Psoas muscle (tissue), 8 donors: ENCODE data around the gene LRP1B. TPM values are rescaled to one million over a fixed set of nuclear protein-coding genes. Genes with fewer than 3 reads are reported as not detected.

Experiments
- ATAC-seq, 4 donors: fragments of 200-7000 bp; cut with Tn5 transposase; one replicate each; pipeline ENCODE4 v1.9.1; 2020; ENCODE audit warnings: moderate library complexity in 3 of 4, mild to moderate bottlenecking in 2 of 4
- DNase-seq, 2 donors: peaks; one replicate each; pipeline ENCODE4 v3.0.0-alpha.2; 2020
- H3K27ac ChIP-seq: fragments of 200-600 bp; one replicate; pipeline ENCODE4 v1.8.0; 2022
- H3K27me3 ChIP-seq, 3 donors: fragments of 200-600 bp in 1 of 3; one replicate each; pipeline versions ENCODE4 v1.6.1 to v1.8.0; 2013 to 2022; ENCODE audit warnings: low read length in 2 of 3, mild to moderate bottlenecking in 2 of 3, moderate library complexity in 1 of 3; ENCODE audit not compliant: insufficient read depth in 3 of 3
- H3K36me3 ChIP-seq, 2 donors: fragments of 200-600 bp in 1 of 2; one replicate each; pipeline versions ENCODE4 v1.6.1 to v1.8.0; 2013 to 2022; ENCODE audit warnings: low read depth in 1 of 2, mild to moderate bottlenecking in 1 of 2, moderate library complexity in 1 of 2; ENCODE audit not compliant: insufficient read depth in 1 of 2
- H3K4me1 ChIP-seq: fragments of 200-600 bp; one replicate; pipeline ENCODE4 v1.8.0; 2022
- H3K4me3 ChIP-seq: fragments of 200-600 bp; one replicate; pipeline ENCODE4 v1.8.0; 2022; ENCODE audit warnings: mild to moderate bottlenecking
- H3K9me3 ChIP-seq: fragments of 200-600 bp; one replicate; pipeline ENCODE4 v1.8.0; 2022
- WGBS, 3 donors: extraction: QIAGEN DNeasy Blood & Tissue Kit; methylation state at CpG; one replicate each; pipeline versions ENCODE4 v1.1.6 to v1.1.7; 2013; 5-methylcytosine and 5-hydroxymethylcytosine counted together
- intact Hi-C, 2 donors: fragments of 100-400 bp; cut with DNase I; formaldehyde crosslinking; loops; one replicate each; pipeline versions ENCODE4 v1.11.0 to v1.14.2; 2022
- polyA plus RNA-seq, 3 donors: library from polyadenylated mRNA; stranded (reverse); fragments of 200-250 nt; gene quantifications; one replicate each; pipeline ENCODE4 v1.2.3, GENCODE V29; 2013
- total RNA-seq, 4 donors: library from RNA; stranded (reverse); fragmentation: NEBNext Ultra II Directional in 2 of 4; extraction: Animal tissue kit (Norgen Biotek cat#: 25700) in 2 of 4; gene quantifications; one replicate each; pipeline versions ENCODE4 v1.2.1 to v1.2.4, GENCODE V29; 2021 to 2023
- TF ChIP-seq, protein P1 (sequence below): fragments of 200-600 bp; IDR thresholded peaks from one replicate; pipeline ENCODE4 v1.8.0; 2022; ENCODE audit warnings: antibody characterized with exemption
- donor health status: healthy with polysubstance abuse.
- donor health status: DM: no; HTN: no; CAD: no; lungs with moderate emphysema.
- donor health status: Bipolar disorder and iron deficiency.
- donor health status: healthy.
- donor health status: DM: yes; HTN: yes; CAD: no.
- donor health status: DM: no; HTN: no; CAD: no.
- donor health status: DM: no; HTN: no; CAD: no.
- donor health status: DM: yes; HTN: yes; CAD: no.

Gene LRP1B
- total and polyA plus RNA-seq, 7 donors, result 0.33 to 3.3 (median 0.95) TPM

DNA sequence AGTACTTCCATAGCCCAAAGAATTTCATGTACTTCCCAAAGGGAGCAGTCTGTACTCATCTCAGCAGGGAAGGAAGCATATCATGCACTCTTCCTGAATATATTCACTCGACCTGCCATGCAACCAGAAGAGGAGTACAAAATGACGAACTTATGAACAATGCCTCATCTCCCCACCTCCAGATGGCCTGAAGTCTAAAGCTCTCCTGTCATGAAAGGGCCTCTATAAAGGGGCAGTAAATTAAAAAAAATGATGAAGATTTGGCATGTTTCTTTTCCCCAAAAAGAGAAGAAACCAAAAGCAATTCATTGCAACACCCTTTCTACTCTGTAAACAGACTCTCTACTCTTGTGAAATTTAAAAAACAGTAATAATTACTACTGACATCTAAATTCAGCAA, 1601.1 kb downstream of the LRP1B start:
- Histone ChIP-seq H3K27me3 (no peaks in the 10 kb centered on the region), H3K4me1 (no peaks in the 10 kb centered on the region), H3K27ac (no peak overlapping the region), H3K36me3 (no peaks in the 10 kb centered on the region), H3K9me3 (no peaks in the 10 kb centered on the region), H3K4me3 (no peak overlapping the region)
- TF ChIP-seq, protein P1, sequence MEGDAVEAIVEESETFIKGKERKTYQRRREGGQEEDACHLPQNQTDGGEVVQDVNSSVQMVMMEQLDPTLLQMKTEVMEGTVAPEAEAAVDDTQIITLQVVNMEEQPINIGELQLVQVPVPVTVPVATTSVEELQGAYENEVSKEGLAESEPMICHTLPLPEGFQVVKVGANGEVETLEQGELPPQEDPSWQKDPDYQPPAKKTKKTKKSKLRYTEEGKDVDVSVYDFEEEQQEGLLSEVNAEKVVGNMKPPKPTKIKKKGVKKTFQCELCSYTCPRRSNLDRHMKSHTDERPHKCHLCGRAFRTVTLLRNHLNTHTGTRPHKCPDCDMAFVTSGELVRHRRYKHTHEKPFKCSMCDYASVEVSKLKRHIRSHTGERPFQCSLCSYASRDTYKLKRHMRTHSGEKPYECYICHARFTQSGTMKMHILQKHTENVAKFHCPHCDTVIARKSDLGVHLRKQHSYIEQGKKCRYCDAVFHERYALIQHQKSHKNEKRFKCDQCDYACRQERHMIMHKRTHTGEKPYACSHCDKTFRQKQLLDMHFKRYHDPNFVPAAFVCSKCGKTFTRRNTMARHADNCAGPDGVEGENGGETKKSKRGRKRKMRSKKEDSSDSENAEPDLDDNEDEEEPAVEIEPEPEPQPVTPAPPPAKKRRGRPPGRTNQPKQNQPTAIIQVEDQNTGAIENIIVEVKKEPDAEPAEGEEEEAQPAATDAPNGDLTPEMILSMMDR, result no peak
- 53 to 64% (median 55%) methylated on average over 2 of the region's 2 CpGs for WGBS, 3 donors
- no peak for ATAC-seq
- intact Hi-C loops, result no loop called here
- no peak for DNase-seq

DNA sequence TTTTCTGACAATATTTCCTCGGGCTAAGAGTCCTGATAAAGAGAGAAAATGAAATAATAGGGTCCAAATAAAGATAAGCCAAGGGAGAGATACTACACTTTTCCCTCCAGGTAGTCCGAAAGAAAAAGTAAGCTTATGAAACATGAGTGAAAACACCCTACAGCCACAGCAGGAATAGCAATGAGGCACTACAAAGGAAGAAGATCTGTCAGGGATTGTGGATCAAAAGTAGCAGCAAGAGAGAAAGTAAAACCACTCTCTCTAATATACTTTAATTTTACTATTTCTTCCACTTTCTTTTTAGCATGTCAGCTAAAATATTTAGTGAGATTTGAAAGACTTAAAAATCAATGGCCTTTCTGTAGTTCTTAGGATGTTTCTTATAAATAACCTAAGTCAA, 1601.8 kb downstream of the LRP1B start:
- ATAC-seq, result no peak

DNA sequence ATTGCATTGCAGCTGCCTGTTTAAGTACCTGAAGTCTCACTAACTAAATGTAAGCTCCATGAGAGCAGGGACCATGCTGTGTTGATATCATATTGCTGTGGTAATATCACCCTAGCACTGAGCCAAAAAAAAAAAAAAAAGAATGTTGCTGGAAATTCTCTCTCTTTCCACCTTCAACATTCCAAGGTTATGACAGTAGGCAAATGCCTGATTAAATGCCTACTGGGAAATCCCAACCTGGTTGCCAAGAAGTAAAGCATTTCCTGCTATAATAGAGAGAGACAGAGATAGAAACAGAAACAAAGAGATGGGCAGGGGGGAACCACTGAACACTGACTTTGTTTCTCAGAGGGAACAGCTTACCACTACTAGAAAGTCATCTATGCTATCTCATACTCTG, 1604.2 kb downstream of the LRP1B start:
- Histone ChIP-seq H3K4me1 (no peaks in the 10 kb centered on the region), H3K27ac (no peak overlapping the region), H3K36me3 (no peaks in the 10 kb centered on the region), H3K9me3 (no peaks in the 10 kb centered on the region), H3K27me3 (no peaks in the 10 kb centered on the region), H3K4me3 (no peak overlapping the region)
- DNase-seq (no peak), ATAC-seq (no peak)
- intact Hi-C loops, result no loop called here
- TF ChIP-seq, protein P1, result no peak

More for the DNA sequence above, 1601.8 kb downstream of the LRP1B start:
- no peak overlapping the region for H3K27ac ChIP-seq
- H3K4me3 ChIP-seq, result no peak overlapping the region
- no peaks in the 10 kb centered on the region for H3K27me3 ChIP-seq
- WGBS, 3 donors, result 71 to 88% (median 80%) methylated on average over 2 of the region's 2 CpGs
- TF ChIP-seq, protein P1, result no peak
- H3K4me1 ChIP-seq, result no peaks in the 10 kb centered on the region
- H3K36me3 ChIP-seq, result no peaks in the 10 kb centered on the region
- DNase-seq, result no peak
- intact Hi-C loops, result no loop called here
- no peaks in the 10 kb centered on the region for H3K9me3 ChIP-seq

DNA sequence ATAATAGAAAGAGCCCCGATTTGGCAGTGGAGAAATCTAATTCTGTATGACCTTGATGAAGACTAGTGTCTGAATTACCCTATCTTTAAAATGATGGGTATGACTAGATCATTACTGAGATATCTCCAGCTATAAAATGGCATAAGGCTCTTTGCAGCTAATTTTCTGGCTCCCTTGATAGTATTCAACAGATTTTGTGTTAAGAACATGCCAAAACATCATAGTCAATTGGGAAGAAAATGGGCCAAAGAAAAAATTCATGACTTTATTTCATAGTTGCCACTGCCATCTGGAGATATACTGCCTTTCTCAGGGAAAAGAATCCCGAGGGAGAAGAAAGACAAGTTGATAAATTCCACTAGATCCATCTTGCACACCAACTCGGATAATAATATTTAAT, 1618.7 kb downstream of the LRP1B start:
- Histone ChIP-seq H3K27me3 (no peaks in the 10 kb centered on the region), H3K36me3 (no peaks in the 10 kb centered on the region), H3K9me3 (no peaks in the 10 kb centered on the region), H3K4me1 (no peaks in the 10 kb centered on the region), H3K4me3 (no peak overlapping the region), H3K27ac (no peak overlapping the region)
- DNase-seq (no peak), ATAC-seq (no peak)
- intact Hi-C loops, result no loop called here
- 55 to 67% (median 58%) methylated on average over 3 of the region's 3 CpGs for WGBS, 3 donors
- TF ChIP-seq, protein P1, result no peak

DNA sequence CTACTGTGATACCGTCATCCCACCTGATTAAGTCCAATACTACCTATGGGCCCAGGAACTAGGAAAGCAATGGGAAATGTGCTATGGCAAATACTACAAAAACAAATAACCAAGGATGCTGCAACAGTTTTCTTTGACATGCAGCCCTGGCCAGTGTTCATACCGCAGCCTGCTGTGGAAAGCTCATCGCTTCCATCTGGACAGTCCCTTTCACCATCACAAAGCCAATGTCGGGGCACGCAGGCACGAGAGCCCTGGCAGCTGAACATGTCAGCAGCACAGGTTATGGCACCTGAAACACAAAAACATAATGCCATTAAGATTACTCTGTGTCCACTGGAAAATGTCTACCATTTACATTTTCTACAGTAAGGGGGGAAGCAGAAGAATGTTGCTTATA, 1621.1 kb downstream of the LRP1B start:
- no peak overlapping the region for H3K4me3 ChIP-seq
- intact Hi-C loops, result no loop called here
- H3K9me3 ChIP-seq, result no peaks in the 10 kb centered on the region
- TF ChIP-seq, protein P1, result no peak
- H3K27ac ChIP-seq, result no peak overlapping the region
- no peak for DNase-seq
- WGBS, 3 donors, result 94 to 98% (median 98%) methylated on average over 6 of the region's 6 CpGs
- H3K36me3 ChIP-seq, result no peaks in the 10 kb centered on the region
- no peak for ATAC-seq
- H3K4me1 ChIP-seq, result no peaks in the 10 kb centered on the region
- H3K27me3 ChIP-seq, result no peaks in the 10 kb centered on the region
